KG1 (cell line): Measurements from ENCODE around the gene KDM3A.

Source experiments
- DNase-seq: peaks from one replicate; lab custom pipeline; 2025; lab: John Stamatoyannopoulos, UW

KDM3A gene, protein sequence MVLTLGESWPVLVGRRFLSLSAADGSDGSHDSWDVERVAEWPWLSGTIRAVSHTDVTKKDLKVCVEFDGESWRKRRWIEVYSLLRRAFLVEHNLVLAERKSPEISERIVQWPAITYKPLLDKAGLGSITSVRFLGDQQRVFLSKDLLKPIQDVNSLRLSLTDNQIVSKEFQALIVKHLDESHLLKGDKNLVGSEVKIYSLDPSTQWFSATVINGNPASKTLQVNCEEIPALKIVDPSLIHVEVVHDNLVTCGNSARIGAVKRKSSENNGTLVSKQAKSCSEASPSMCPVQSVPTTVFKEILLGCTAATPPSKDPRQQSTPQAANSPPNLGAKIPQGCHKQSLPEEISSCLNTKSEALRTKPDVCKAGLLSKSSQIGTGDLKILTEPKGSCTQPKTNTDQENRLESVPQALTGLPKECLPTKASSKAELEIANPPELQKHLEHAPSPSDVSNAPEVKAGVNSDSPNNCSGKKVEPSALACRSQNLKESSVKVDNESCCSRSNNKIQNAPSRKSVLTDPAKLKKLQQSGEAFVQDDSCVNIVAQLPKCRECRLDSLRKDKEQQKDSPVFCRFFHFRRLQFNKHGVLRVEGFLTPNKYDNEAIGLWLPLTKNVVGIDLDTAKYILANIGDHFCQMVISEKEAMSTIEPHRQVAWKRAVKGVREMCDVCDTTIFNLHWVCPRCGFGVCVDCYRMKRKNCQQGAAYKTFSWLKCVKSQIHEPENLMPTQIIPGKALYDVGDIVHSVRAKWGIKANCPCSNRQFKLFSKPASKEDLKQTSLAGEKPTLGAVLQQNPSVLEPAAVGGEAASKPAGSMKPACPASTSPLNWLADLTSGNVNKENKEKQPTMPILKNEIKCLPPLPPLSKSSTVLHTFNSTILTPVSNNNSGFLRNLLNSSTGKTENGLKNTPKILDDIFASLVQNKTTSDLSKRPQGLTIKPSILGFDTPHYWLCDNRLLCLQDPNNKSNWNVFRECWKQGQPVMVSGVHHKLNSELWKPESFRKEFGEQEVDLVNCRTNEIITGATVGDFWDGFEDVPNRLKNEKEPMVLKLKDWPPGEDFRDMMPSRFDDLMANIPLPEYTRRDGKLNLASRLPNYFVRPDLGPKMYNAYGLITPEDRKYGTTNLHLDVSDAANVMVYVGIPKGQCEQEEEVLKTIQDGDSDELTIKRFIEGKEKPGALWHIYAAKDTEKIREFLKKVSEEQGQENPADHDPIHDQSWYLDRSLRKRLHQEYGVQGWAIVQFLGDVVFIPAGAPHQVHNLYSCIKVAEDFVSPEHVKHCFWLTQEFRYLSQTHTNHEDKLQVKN (N-terminal part only)

DNA sequence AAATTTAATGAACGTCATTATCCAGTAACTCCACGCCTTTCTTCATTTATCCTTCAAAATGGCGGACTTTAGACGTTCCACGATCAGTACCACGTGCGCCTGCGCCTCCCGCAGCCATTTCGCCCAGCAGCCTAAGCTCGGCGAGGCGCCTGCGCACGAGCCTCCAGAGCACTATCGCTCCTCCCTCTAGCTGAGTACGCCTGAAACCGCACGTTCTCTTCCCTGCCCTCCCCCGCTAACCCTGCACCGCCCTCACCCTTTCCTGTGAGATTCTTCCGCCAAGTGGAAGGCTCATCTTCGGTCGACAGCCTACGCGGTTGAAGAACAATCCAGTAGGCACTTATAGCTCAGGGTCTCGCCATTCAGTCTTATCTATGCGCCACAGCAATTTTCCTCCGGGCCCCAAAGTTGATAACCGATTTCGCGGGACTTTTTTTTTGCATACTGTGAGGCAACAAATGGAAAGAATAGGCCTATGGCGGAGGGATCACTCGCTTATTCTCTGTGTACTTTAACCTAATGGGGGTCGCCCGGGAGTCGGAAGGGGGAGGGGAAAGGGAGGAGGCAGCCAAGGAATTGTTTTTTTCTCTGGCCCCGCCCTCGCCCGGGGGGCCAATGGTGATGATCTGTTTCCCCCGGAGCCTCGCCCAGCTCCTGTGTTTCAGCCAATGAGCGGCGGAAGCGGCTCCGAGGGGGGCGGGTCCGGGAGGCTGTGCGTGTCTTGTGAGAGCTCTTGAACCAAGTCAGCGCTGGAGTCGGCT is at the start of gene KDM3A:
Gene KDM3A (plus strand): TSS at position 741 of the 761 bp plus-strand sequence. CDS start 677 bp downstream, outside the sequence.
- DNase-seq, result peak; percentile 99

DNA sequence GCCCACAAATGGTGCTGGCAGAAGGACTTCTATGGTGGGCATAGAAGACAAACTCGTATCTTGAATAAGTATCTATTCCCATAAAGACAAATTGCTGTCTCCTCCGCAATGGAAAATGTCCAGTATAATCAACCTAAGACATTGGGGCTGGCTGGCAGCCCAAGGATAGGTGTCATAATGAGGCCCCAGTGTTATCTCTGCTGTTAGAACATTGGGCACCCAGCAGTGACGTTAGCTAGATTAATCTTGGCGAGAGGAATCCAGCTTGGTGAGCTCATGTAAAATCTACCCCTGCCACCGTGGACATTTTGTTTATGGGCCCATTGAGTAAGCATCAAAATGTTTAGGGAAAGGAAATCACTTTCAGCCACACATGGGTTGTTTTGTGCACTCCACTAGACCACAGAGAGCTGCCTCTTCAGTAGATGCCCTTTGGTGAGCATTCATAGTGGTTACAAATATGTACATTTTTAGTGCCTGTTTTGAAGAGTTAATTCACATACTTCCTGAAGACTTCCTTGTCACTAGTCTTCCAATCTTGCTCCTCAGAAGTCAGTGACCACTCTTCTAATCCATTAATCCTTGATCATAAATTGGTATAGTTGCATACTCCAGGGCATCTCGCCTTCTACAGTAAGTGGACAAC is 48.2 kb upstream of the KDM3A start:
- no peak for DNase-seq

DNA sequence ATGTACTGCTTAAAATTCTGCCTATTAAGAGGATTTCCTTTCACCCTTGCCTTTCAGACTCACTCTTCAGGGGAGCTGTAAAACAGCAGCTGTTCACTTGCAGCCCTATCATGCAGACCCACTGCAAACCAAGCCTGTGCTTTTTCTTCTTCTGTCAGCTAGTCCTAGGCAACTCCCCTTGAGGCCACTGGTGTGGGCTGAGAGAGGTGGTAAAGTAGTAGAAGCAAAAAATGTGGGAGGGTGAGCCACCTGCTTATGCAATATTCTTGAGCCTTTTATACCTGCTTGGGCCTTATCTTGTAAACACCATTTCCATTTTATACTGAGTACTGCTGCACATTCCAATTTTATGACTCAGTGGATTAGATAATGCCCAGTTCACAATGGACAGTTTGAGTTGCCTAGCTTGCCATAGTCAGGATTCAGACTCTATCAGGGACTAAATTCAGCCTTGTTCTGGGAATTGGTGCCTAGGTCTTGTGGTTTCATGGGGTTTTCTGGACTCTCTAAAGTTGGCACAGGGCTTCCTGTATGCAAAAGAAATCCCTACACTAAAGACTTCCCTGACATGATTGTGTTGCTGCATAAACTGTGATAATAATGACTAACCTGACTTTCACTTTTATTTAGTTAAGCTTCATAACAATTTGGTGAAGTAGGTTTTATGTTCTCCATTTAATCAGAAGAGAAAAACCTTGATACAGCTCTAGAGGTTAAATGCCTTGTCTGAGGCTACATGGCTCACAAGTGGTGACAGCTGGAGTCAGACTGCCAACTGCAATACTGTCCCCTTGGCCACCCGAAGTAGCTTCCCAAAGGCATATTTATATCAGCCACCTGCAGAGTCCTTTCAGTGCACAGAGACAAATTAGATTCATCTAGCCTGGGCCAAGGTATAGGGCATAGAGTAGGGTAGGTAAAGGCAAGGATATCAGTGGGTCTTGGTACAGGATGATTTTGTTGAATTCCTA is 47.4 kb upstream of the KDM3A start:
- no peak for DNase-seq

DNA sequence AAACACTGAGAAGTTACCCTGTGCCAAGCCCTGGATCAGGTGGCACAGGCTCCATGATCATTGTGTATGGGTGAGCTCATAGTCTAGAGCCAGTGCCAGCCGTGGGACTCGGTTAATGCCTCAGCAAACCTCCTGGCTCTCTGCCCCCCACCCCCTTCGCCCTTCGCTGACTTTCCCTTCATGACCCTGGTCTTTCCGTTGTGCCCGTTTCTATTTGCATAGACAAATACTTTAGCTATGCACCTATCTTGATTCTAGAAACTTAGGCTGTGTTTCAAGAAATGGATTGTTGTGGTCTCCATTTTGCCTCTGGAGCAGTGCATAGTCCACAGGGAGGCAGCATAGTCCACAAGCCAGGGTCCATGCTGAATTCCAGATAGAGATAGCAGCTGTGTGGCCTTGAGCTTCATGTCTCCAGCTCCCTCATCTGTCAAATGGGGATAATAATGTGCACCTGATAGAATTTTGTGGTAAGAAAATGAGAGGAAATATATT is 44.8 kb upstream of the KDM3A start:
- no peak for DNase-seq

DNA sequence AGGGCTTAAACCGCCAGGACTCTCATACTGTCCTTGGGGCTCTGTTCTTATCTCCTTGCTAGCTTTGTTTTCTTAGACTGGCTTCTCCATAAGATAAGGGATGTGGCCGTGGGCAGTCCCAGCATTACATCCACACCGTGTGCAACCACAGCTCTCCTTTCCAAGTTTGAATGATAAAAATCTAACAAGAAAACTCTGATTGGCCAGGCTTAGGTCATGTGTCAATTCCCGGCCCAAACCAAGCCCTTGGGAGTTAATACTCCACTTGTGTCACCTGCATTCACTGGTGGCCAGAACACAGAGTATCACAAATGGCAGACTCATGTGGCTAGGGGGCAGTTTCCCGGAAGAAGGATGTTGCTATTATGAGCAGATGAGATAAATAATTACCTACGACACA is 43.2 kb upstream of the KDM3A start:
- no peak for DNase-seq

DNA sequence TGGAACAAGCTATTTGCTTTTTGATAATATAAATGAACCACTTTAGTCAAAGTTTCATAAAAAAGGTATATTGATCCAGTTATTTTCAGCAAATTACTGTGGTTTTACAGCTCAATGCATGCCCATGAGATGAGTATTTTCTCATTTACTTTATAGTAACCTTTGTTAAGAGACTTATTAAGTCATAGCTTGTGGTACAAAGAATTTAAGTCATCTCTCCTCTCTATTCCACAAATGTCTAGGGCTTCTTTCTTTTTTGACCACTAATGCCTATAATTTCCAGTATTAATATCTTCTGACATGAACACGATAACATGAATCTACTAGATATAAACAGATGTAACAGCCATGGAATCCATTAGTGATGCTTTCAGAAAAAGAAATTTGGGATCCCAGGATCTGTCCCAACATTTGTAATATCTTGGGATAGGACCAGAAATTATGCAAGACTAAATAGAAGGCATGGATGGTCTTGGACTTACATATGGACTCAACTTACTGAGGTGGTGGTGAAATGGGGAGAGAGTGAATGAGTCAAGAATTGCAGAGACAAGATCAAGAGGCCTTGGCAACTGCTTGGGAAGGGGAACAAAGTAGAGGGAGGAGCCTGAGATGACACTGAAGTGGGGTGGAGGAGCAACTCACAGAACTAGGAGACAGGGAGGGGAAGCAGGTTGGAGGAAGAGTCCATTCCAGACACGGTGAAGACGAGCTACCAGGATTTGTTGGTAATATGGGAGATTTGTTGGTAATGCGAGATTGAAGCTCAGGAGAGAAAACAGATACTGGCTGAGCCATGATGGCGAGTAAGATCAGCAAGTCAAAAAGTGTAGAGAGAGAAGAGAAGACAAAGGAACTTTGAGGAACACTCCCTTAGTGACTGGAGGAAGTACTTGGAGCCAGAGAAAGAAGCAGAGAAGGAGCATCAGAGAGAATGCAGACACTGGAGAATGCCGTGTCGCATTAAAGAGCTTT is 42.4 kb upstream of the KDM3A start:
- DNase-seq, result no peak

DNA sequence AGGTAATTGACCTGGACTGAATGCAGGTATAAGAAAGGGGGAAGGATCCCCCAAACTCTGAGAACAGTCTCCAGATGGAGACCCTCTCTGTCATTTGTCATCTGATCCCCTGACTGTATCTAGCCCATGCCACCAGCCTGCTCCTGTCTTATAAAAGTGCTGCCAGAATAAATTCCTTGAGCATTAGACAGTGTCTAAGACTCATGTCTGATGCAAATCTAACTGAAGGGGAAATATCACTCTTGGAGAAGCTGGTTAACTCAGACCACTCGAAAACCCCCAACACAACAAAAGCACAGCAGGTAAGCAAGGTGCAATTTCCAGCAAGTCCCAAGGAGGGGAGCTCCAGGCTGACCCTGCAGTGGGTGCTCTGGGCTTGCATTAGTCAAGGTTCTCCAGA is 40.9 kb upstream of the KDM3A start:
- no peak for DNase-seq

DNA sequence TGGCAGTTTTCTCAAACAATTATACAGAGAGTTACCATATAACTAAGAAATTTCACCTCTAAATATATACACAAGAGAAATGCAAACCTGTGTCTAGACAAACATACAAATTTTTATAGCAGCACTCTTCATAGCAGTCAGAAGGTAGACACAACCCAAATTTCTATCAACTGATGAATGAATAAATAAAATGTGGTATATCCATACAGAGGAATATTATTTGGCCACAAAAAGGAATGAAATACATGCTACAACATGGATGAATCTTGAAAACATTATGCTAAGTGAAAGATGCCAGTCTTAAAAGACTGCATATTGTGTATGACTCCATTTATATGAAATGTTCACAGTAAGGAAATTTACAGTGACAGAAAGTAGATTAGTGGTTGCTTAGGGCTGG is 30.6 kb upstream of the KDM3A start:
- DNase-seq, result no peak

DNA sequence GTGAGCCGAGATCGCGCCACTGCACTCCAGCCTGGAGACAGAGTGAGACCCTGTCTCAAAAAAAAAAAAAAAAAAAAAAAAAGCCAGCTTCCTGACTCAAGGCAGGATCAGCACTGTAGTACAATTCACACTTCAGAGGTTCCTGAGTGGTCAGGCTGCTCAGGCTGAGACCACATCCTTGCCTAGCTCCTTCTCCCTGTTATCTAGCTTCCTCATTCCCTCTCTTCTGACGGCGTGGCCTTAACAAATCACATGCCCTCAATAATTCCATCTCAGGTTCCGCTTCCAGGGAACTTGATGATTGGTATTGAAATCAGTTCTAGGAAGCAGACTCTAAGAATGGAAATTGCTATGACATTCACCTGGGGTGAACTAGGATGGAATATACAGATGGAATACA is 29.8 kb upstream of the KDM3A start:
- DNase-seq, result no peak

DNA sequence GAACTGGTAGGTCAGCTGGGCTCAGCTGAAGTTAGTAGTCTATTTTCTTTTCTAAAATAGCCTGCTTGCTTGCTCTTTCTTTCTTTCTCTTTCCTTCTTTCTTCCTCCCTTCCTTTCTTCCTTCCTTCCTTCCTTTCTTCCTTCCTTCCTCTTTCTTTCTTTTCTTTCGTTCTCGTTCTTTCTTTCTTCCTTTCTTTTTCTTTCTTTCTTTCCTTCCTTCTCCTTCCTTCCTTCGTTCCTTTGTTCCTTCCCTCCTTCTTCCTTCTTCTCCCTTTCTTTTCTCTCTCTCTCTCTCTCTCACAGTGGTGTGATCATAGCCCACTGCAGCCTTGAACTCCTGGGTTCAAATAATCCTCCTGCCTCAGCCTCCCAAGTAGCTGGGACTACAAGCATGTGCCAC is 29.2 kb upstream of the KDM3A start:
- no peak for DNase-seq

DNA sequence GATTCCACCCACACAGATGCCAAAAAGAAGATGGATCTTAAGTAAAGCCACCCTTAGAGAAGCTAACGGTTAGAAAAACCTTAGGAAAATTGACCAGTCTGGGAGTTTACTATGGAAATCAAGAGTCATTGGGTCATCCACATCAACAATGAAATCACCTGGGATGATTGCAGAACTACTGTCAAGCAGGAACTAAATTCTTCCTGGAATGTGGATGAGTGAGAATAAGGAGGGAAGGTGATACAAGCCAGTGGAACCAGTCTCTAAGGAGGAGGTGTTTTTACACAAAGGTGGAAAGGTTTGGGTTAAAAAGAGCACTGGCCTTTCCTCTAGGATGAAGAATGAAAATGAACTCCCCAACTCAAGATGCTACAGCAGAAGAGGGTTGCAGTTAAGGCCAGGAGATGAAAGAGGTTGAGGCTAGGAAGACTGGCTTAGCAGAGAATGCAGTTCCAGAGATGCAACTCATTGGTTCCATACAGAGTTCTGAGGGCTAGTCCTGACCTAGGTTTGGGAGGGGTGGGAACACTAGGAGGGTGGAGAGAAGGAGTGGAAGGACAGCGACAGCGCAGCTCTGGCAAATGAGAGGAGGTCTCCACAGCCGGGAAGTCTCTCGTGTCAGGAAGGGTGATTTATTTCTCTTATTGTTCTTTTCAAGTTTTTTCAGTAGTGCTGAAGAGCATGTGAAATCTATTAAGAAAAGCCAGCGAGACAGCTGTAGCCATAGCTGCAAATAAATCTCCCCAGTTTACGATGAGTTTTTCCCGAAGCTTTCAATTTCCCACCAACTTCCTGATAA is 27.7 kb upstream of the KDM3A start:
- no peak for DNase-seq

DNA sequence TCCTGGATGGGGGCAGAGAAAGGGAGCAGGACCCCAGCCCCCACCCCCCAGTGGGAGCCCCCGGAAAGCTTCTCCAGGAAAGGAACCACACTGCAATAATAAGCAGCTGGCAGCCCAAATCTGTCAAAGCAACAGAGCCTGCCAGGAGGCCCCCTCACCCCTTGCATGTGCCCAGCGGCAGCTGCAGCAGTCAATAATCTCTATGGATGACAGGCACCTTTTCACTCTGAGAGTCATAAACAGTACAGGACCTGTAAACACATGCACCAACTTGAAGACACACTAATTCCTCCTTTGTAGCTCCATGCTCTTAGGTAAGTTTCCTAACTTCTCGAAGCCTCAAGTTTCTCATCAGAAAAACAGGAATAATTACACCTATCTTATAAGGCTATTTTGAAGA is 26.2 kb upstream of the KDM3A start:
- DNase-seq, result no peak

DNA sequence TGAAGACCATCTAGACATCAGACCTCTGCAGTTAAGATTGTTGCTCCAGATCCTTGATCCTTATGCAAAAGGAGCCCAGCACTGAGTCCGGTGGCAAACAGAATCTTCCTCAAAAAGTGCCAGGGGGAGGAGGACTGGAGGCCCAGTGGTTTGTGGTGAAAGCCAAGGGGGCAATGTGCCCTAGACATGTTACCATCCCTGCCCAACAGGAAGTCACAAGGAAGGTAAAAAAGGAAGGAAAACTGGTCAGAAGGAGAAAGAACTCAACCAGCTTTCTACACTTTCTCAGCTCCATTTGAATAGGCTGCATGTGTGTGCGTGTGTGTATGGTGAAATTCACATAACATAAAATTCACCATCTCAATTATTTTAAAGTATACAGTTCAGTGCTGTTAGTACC is 25.0 kb upstream of the KDM3A start:
- DNase-seq, result no peak

DNA sequence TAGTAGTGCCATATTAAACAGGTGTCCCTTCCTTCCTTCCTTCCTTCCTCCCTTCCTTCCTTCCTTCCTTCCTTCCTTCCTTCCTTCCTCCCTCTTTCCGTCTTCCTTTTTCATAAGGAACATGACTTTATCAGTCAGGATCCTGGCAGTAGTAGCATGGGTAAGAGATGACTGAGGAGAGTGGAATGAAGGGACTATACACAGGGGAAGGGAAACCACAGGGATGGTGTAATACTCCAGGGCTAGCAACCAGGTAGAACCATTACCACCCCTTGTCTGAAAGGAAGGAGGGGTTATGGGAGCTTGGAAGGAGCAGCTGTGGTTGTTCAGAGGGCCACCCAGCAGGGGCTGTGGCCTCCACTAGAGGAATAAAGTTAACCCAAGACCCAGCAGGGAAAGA is 23.2 kb upstream of the KDM3A start:
- no peak for DNase-seq

DNA sequence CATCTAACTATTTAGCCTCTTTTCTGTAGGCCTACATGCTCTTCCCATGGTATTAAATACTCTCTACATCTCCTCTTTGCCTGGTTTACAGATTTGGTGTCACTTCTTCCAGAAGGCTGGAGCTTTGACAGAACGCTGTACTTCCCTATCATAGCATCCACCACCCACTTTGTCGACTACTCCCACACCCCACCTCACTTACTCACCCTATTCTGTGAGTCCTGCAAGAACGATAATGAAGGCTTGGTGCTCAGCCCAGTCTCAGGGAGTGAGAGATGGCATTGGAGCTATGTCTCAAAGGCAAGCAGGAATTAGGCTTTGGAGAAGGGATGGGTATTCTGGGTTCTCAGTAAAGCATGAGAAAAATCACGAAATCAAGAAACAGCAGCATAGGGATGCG is 20.3 kb upstream of the KDM3A start:
- DNase-seq, result no peak

DNA sequence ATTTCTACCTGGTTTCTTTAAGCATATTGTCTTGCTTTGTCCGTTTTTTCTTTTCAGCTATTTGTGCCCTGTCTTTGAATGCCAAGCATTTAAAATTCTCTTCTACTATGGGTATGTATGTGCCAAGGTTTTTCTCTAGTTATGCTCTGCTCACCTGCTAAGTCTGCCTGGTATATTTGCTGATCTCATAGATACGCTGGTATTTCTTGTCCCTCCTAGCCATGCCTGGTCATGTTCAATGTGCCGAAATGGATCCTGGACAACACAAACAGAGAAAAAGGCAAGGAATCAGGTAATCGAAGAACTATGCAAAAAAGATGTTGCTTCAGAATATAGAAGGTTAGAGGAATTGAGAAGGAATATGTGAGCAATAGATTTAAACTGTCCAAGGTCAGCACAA is 14.9 kb upstream of the KDM3A start:
- DNase-seq, result no peak

DNA sequence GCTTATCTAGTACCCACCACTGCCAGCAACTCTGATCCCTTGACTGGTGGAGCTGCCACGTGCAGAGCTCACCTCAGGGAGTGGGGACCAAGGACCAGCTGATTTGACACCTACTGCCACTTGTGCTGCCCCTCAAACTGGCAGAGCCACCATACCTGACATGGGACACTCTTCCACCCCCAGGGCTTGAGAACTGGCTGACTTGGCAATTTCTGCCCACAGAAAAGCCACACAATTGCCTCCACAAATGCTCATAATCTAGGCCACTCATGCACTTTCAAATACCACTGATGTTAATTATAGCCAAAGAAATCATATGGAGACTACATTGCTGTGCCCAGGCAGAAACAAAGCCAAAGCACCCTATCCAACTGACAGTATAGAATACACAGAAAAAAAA is 11.8 kb upstream of the KDM3A start:
- DNase-seq, result no peak

DNA sequence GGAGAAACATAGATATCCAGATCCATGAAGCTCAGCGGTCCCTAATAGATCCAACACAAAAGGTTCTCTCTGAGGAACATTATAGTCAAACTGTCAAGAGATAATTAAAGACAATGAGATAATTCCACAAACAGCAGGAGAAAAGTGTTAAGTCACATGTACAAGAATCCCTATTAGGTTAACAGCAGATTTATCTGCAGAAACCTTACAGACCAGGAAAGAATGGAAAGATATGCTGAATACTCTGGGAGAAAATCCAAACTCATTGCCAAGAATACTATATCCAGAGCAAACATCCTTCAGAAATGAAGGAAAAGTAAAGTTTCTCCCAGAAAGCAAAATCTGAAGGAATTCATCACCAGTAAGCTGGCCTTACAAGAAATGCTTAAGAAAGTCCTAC is 10.8 kb upstream of the KDM3A start:
- DNase-seq, result no peak
